PC-9 (cell line): Measurements from ENCODE around the gene PTPRM. TPM values are rescaled to one million over a fixed set of nuclear protein-coding genes. Genes with fewer than 3 reads are reported as not detected.

Experiments
- BruUV-seq: library from RNA; stranded (reverse); fragments of 400-500 nt; replicated peaks from 2 replicates; lab custom pipeline; 2021; lab: Mats Ljungman, UMichigan
- CTCF ChIA-PET: fragments of 300-600 bp; sonication (Branson Sonifier 250); formaldehyde crosslinking; loops from one replicate; lab custom pipeline; 2022; ENCODE audit warnings: antibody characterized with exemption; lab: Charles Lee
- POLR2A ChIA-PET: fragments of 300-600 bp; sonication (Branson Sonifier 250); formaldehyde crosslinking; loops from one replicate; lab custom pipeline; 2022; ENCODE audit warnings: antibody characterized with exemption; ENCODE audit not compliant: unreplicated experiment; lab: Charles Lee
- DNase-seq, 2 experiments: peaks; one replicate each; pipeline versions ENCODE4 v3.0.0 to v3.0.0-alpha.2; 2015 to 2022; ENCODE audit warnings: mixed read lengths in 1 of 2
- H2AFZ ChIP-seq: fragments of 200-600 bp; sonication (generic); 2 replicates; pipeline ENCODE4 v1.8.1; 2017; ENCODE audit warnings: antibody characterized with exemption
- H3F3A ChIP-seq: fragments of 200-600 bp; sonication (generic); 2 replicates; pipeline ENCODE4 v1.8.1; 2017; ENCODE audit warnings: antibody characterized with exemption, mild to moderate bottlenecking, low read depth; ENCODE audit not compliant: insufficient read depth
- H3K27ac ChIP-seq: fragments of 200-600 bp; sonication (generic); 2 replicates; pipeline ENCODE4 v1.6.1; 2016; ENCODE audit warnings: mixed run types
- H3K27me3 ChIP-seq: fragments of 200-600 bp; sonication (generic); 2 replicates; pipeline ENCODE4 v1.6.1; 2016; ENCODE audit warnings: low read depth, mixed run types; ENCODE audit not compliant: insufficient read depth
- H3K36me3 ChIP-seq: fragments of 200-600 bp; sonication (generic); 2 replicates; pipeline ENCODE4 v1.6.1; 2016; ENCODE audit warnings: low read depth, mixed run types
- H3K4me1 ChIP-seq: fragments of 200-600 bp; sonication (generic); replicated peaks from 2 replicates; pipeline ENCODE4 v1.6.1; 2016; ENCODE audit warnings: mixed run types; ENCODE audit not compliant: insufficient read depth
- H3K4me2 ChIP-seq: fragments of 200-600 bp; sonication (generic); 2 replicates; pipeline ENCODE4 v1.6.1; 2017; ENCODE audit warnings: mixed run types
- H3K4me3 ChIP-seq: fragments of 200-600 bp; sonication (generic); 2 replicates; pipeline ENCODE4 v1.6.1; 2016; ENCODE audit warnings: mixed run types
- H3K79me2 ChIP-seq: fragments of 200-600 bp; sonication (generic); 2 replicates; pipeline ENCODE4 v1.6.1; 2017; ENCODE audit warnings: low read depth, mixed run types
- H3K9me2 ChIP-seq: fragments of 200-600 bp; sonication (generic); 2 replicates; pipeline ENCODE4 v1.8.1; 2017; ENCODE audit warnings: mild to moderate bottlenecking; ENCODE audit not compliant: insufficient read depth
- H3K9me3 ChIP-seq: fragments of 200-600 bp; sonication (generic); 2 replicates; pipeline ENCODE4 v1.8.1; 2016; ENCODE audit warnings: low read depth; ENCODE audit not compliant: insufficient read depth
- H4K20me1 ChIP-seq: fragments of 200-600 bp; sonication (generic); 2 replicates; pipeline ENCODE4 v1.8.1; 2017; ENCODE audit not compliant: insufficient read depth
- EZH2 ChIP-seq: fragments of 200-600 bp; sonication (generic); IDR thresholded peaks from 2 replicates; pipeline ENCODE4 v1.8.0; 2017; ENCODE audit warnings: antibody characterized with exemption, low read depth
- intact Hi-C: fragments of 100-400 bp; cut with micrococcal nuclease; formaldehyde crosslinking; loops from one replicate; pipeline ENCODE4 v1.10.0; 2022; ENCODE audit not compliant: unreplicated experiment
- total RNA-seq: library from RNA; stranded (reverse); gene quantifications from 2 replicates; pipeline ENCODE4 v1.2.3, GENCODE V29; 2021
- TF ChIP-seq, protein P1 (sequence below): fragments of 200-600 bp; sonication (generic); conservative IDR thresholded peaks from 2 replicates; pipeline ENCODE4 v1.6.1; 2017; ENCODE audit warnings: mixed run types, antibody characterized with exemption, mild to moderate bottlenecking, moderate library complexity

PTPRM gene
- total RNA-seq, 1 experiment from 2014 or later: 32.5 TPM

DNA sequence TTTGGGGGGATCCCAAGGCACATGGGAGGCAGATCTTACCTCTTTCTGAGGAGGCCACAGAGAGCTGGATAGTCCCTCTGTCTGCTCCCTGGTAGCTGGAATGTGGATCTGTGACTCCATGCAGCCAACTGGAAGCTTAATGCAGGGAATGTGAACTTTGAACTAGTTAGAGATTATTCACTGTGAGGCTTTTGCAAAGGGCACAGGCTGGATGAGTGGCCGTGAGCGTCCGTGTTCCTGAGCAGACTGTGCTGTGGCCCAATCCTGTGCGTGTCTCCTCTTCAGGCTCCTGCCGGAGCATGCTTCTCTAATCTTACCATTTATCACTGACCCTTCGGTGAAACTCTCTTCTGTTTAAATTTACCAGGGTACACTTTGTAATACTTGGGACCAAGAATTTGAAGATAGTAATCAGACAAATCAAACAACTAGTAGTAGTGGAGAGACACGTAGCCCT is 187.6 kb downstream of the PTPRM start:
- no peaks in the 10 kb centered on the region for H3F3A ChIP-seq
- H3K9me2 ChIP-seq: no peaks in the 10 kb centered on the region
- H3K4me1 ChIP-seq: peaks cover 7% of the 10 kb centered on the region; the same call in 1 of the 2 replicates
- no peak overlapping the region for H3K4me2 ChIP-seq
- H4K20me1 ChIP-seq: no peaks in the 10 kb centered on the region
- H3K36me3 ChIP-seq: no peaks in the 10 kb centered on the region
- no peaks in the 10 kb centered on the region for H3K27me3 ChIP-seq
- CTCF ChIA-PET: no interaction called here
- no TSS peak for BruUV-seq
- TF ChIP-seq, protein P1, sequence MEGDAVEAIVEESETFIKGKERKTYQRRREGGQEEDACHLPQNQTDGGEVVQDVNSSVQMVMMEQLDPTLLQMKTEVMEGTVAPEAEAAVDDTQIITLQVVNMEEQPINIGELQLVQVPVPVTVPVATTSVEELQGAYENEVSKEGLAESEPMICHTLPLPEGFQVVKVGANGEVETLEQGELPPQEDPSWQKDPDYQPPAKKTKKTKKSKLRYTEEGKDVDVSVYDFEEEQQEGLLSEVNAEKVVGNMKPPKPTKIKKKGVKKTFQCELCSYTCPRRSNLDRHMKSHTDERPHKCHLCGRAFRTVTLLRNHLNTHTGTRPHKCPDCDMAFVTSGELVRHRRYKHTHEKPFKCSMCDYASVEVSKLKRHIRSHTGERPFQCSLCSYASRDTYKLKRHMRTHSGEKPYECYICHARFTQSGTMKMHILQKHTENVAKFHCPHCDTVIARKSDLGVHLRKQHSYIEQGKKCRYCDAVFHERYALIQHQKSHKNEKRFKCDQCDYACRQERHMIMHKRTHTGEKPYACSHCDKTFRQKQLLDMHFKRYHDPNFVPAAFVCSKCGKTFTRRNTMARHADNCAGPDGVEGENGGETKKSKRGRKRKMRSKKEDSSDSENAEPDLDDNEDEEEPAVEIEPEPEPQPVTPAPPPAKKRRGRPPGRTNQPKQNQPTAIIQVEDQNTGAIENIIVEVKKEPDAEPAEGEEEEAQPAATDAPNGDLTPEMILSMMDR: no peak
- no peak for TF ChIP-seq EZH2
- intact Hi-C loops: no loop called here
- H3K9me3 ChIP-seq: no peaks in the 10 kb centered on the region
- H3K79me2 ChIP-seq: no peaks in the 10 kb centered on the region
- no peak overlapping the region for H3K4me3 ChIP-seq
- POLR2A ChIA-PET: interaction anchor here (0.6 kb wide), 1 partner anchor 831 kb away, joined by 3 read pairs; no protein-coding TSS in a partner anchor
- no peak overlapping the region for H3K27ac ChIP-seq
- H2AFZ ChIP-seq: no peak overlapping the region
- peak in 1 of 2 experiments; percentile 2 for DNase-seq

DNA sequence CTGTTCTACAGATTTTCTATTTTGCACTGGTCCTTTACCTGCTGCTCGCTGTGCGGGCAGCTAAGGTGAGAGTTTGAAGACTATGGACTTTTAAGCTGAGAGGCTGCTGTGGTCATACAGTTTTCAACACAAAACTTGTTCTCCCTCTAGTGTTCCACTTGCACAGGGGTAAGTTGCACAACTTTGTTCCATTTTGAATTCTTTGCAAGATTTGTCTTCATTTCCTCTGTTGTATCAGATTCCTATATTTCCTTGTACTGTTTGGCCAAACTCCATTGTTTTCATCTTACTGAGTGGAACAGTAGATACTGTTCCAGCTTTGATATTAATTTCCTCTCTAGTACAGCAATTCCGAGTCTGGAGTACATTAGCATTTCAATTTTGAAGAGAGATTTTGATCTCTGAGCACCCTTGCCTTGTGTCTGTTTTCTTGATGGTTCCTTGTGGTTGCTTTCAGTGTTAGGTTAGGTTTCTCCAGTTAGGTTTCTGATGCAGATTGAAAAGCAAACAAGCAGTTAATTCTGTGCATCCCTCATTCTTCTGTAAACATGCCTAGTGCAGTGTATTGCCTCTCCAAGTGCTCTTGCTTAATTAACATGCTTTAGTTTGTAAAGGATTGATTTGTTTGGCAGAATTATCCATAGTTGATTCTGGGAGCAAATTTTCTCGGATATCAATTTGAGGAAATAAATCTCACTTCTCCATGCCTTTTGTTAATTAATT is 188.8 kb downstream of the PTPRM start:
- H3K9me2 ChIP-seq: no peaks in the 10 kb centered on the region
- POLR2A ChIA-PET: no interaction called here
- H3K79me2 ChIP-seq: no peaks in the 10 kb centered on the region
- no peak overlapping the region for H2AFZ ChIP-seq
- no peaks in the 10 kb centered on the region for H3K9me3 ChIP-seq
- H3F3A ChIP-seq: no peaks in the 10 kb centered on the region
- BruUV-seq: no TSS peak
- H3K36me3 ChIP-seq: no peaks in the 10 kb centered on the region
- TF ChIP-seq, protein P1: no peak
- no peak for TF ChIP-seq EZH2
- peaks cover 7% of the 10 kb centered on the region; the same call in 1 of the 2 replicates for H3K4me1 ChIP-seq
- DNase-seq: no peak
- intact Hi-C loops: no loop called here
- H3K27ac ChIP-seq: no peak overlapping the region
- CTCF ChIA-PET: no interaction called here
- H3K4me3 ChIP-seq: no peak overlapping the region
- no peaks in the 10 kb centered on the region for H4K20me1 ChIP-seq
- H3K4me2 ChIP-seq: no peak overlapping the region
- no peaks in the 10 kb centered on the region for H3K27me3 ChIP-seq

DNA sequence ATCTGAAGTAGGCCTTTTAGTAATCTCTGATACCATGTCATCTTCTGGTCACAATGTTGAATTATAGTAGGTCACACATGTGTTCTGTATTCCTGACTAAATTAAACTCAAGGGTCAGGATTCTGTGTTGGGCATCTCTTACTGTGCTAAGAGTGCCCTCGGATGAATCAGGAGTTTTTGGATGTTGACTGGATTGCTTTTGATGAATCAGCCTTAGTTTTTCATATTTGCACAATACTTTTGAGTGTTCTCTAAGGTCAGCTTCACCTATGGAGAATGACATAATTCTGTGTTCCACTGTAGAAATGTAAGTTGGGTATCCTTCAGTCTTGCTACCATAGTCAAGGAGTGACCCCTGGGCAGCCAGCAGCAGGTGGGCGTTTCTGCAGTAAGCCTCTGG is 190.1 kb downstream of the PTPRM start:
- no peak overlapping the region for H2AFZ ChIP-seq
- intact Hi-C loops: no loop called here
- CTCF ChIA-PET: no interaction called here
- H3K27ac ChIP-seq: no peak overlapping the region
- TF ChIP-seq, protein P1: no peak
- TF ChIP-seq EZH2: no peak
- no peak for DNase-seq
- no peak overlapping the region for H3K4me2 ChIP-seq
- H3K4me3 ChIP-seq: no peak overlapping the region
- no peaks in the 10 kb centered on the region for H3F3A ChIP-seq
- POLR2A ChIA-PET: no interaction called here
- no peaks in the 10 kb centered on the region for H3K9me3 ChIP-seq
- no peaks in the 10 kb centered on the region for H3K36me3 ChIP-seq
- no peaks in the 10 kb centered on the region for H3K27me3 ChIP-seq
- BruUV-seq: no TSS peak
- H4K20me1 ChIP-seq: no peaks in the 10 kb centered on the region
- no peaks in the 10 kb centered on the region for H3K79me2 ChIP-seq
- no peaks in the 10 kb centered on the region for H3K9me2 ChIP-seq
- peaks cover 7% of the 10 kb centered on the region; the same call in 1 of the 2 replicates for H3K4me1 ChIP-seq
